Ecto neural progenitor cell (in vitro differentiated cells): ENCODE measurements around the gene CCDC159.
"Not testable (repeated sequence)": the region's sequence is repeated elsewhere in the genome, so short reads cannot be mapped to it uniquely, and the experiment has no call there.

ENCODE experiments used
- DNase-seq: peaks from one replicate; pipeline ENCODE4 v3.0.0-alpha.2; 2018; ENCODE audit warnings: low spot score

Gene CCDC159

DNA sequence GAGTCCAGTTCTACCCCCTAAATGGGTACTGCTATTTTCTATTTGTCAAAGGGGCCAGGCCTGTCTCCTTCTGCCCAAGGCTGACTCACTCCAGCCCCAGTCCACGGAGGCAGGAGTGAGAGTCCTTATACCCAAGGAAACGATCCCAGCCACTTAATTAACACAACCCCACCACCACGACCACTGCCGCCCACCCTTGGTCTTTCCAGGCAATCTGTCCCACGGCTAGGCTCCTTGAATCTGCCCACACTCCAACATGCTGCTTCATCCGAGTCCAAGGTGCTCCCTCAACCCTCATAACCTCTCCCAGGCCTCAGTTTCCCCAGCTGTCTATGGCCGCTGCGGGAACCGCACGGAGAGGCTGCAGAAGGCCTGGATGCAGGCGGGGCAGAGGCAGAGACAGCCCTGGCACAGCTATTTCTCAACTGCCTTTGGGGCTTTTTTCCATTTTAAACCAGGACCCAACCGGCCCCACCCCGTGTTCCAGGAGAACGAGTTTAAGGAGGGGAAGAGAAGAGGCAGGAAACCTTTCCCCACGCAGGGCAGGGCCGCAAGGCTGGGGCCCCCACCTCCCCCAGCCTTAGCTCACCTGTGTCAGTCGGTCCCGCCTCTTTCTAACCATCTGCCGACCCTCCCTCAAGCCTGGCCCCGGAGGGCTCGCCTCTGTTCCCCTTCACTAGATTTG, 7.6 kb upstream of the CCDC159 start:
- DNase-seq, result no peak

DNA sequence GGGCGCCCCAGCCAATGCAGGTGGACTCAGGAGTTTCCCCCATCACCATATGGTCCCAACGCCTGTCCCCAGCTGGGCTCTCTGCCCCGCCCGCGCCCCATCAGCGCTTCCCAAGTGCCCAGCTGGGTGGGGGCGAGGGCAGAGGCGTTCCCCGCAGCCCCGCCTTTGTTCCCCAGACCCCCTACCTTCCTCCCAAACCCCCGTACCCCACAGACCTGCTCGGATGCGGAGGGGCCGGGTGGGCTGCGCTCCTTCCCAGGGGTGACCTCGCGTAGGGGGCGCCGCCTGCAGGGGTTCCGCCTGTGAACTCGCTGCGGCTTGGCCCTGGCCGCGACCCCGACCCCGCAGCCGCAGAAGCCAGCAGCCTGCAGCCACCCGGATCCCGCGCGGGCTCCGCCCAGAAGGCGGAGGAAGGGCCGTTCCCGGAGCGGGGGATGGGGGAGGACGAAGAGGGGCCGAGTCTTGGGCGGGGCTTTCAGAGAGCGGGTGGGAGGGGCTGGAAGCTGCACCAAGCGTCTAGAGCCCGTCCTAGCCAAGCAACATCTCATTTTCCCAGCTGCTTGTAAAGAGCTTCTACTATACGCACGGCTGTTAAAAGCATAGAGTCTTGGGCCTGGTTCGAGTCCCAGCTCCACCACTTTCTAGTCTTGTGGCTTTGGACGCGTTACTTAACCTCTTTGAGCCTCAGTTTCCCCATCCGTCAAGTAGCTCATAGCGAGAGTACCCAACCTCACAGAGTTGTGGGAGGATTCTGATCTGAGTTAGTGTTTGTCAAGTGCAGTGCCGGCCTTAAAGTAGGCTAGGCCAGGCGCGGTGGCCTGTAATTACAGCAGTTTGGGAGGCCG, 6.8 kb upstream of the CCDC159 start, which contains the start of gene RAB3D:
Gene RAB3D, minus strand, starts transcription at position 404 of the 845 bp plus-strand sequence. CDS start 2,258 bp downstream, outside the sequence.
- DNase-seq, result peak; percentile 95

DNA sequence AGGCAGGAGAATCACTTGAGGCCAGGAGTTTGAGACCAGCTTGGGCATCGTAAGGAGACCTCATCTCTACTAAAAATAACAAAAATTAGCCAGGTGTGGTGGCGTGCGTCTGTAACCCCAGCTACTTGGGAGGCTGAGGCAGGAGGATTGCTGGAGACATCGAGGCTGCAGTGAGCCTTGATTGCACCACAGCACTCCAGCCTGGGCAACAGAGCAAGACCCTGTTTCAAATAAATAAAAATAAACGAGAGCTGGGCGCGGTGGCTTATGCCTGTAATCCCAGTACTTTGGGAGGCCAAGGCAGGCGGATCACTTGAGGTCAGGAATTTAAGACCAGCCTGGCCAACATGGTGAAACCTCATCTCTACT, 6.2 kb upstream of the CCDC159 start:
- DNase-seq, result not testable (repeated sequence)

DNA sequence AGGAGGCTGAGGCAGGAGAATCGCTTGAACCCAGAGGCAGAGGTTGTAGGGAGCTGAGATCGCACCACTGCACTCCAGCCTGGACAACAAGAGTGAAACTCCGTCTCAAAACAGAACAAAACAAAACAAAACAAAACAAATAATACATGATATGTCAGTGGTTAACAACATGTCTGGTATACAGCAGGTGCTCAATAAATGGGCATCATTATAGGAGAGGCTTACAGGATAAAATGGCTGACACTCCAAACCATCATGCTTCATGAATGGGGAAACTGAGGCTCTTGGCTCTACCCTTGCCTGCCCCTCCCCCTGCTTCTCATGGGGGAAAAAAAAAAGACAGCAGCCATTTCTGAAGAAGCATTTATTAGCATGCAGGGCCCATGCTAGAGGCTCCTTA, 3.9 kb upstream of the CCDC159 start:
- DNase-seq, result no peak

DNA sequence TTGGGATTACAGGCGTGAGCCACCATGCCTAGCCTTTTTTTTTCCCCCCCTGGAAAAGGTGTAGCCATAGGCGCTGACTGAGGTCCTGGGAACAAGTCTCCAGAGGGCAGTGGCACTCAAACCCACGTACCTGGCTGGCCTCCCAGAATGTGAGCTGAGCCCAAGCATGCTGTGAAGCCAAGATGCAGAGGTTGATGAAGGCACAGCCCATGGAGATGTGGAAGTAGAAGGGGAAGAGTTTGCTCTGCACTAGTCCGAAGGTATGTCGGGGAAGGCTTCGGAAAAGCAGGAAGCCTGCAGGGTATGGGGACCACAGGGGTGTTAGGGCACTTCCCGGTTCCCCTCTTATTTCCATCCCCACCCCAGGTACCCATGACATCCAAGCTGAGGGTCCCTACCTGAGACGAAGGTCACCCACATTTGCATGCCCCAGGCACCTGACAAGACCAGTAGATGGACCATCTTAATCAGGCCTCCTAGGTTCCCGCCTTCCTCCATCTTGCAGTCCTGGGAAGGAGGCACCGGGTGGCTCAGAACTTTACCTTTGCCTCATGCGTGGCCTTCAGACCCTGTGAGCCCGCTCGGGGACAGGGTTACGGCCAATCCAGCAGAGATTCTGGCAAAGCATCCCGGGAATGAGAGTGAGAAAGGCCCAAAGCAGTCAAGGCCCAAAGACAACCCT, 1.1 kb upstream of the CCDC159 start:
- no peak for DNase-seq

DNA sequence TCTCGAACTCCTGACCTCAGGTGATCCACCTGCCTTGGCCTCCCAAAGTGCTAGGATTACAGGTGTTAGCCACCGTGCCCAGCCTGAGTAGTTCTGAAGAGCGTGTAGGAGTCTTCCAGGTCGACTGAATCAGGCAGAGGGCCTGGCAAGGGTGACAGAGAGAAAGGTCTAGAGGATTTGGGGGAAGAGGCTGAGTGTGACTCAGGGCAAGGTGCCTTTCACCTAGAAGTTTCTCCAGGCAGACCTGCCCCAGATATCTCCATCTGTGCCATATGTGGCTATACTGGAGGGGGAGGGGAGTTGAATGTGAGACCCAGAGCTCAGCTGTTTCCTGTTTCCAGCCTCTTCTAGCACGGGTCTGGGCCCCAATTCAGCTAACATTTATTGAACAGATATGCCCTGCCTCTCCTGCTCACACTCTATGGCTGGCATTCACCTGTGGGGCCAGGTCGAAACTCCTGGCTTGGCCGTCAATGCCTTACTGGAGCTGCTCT, 1.3 kb downstream of the CCDC159 start:
- no peak for DNase-seq

DNA sequence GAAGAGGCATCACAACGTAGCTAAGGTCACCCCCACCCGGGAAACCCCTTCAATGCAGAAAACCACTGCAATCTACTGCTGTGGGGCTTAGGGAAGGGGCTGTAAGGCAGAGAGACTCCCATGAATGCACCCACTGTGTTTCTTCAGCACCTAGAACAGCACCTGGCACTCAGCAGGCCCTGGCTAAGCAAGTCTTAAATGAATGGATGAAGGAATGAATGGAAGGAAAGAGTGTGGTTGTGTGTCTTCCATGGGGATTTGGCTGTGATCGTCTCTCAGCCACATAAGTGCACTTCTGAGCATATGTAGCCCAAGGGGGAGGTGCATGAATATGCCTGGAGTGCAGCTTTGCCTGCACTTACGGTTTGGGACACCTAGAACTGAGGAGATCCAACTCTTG, 2.9 kb downstream of the CCDC159 start:
- no peak for DNase-seq

DNA sequence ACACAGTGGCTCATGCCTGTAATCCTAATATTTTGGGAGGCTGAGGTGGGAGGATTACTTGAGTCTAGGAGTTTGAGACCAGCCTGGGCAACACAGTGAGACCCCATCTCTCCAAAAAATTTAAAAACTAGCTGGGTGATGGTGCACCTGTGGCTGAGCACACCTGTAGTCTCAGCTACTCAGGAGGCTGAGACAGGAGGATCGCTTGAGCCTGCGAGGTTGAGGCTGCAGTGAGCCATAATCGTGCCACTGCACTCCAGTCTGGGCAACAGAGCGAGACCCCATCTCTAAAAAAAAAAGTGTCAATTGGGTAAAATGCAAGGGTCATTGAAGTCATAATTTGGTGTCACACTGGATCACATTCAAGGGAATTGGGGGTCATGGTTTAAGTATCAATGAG, 7.8 kb downstream of the CCDC159 start:
- DNase-seq, result not testable (repeated sequence)

DNA sequence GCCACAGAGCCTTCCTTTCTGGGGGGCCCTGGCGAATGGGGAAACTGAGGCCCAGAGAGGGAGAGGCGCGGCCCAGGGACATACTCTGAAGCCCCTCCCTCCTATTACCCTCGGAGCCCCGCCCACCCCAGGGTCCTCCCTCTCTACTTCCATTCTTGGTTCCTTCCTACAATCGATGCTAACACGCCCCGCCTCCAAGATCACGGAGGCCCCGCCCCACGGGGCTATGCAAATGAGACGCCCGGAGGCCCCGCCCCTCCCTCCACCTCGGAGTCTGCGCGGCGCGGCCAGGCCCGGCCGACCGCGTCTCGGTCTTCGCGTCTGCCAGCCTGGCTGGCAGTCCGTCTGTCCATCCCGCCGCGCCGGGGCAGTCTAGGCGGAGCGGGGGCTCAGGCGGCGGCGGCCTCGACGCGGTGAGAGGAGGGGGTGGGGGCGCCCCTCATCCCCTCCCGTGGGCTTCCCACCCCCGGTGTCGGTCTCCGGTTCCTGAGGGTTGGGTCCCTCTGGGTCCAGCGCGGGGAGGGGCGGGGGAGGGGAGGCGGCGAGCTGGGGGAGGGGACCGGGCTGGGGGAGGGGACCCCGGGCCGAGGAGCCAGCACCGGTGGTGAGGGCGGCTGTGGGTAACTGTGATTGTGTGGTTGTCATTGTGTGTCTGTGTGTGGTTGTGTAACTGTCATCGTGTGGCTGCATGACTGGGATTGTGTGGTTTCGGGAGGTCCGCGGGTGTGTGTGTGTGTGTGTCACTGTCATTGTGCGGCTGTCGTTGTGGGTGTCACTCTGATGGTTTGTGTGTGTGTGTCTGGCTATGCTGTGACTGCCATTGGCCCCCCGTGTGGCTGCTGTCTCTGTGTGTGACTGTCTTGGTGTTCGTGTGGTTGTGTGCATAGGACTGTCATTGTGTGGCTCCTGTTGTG, 9.1 kb downstream of the CCDC159 start, which contains the start of gene PLPPR2:
Gene PLPPR2, plus strand, starts transcription at position 273 of the 914 bp plus-strand sequence. CDS start 2,242 bp downstream, outside the sequence.
- peak; percentile 91 for DNase-seq

DNA sequence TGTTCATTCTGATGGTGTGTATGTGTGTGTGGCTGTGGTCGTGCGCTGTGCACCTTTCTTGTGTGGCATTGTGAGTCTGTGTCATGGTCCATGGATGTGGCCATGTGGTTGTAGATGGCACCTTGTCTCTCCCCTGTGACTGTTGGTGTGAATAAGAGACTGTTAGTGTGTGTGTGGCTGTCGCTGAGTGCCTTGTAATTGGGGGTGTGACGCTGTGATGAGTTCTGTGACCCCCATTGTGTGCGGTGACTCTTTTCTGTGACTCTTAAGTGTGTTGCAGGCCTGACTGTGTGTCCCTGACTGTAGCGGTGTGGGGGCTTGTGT, 9.7 kb downstream of the CCDC159 start:
- DNase-seq, result no peak

DNA sequence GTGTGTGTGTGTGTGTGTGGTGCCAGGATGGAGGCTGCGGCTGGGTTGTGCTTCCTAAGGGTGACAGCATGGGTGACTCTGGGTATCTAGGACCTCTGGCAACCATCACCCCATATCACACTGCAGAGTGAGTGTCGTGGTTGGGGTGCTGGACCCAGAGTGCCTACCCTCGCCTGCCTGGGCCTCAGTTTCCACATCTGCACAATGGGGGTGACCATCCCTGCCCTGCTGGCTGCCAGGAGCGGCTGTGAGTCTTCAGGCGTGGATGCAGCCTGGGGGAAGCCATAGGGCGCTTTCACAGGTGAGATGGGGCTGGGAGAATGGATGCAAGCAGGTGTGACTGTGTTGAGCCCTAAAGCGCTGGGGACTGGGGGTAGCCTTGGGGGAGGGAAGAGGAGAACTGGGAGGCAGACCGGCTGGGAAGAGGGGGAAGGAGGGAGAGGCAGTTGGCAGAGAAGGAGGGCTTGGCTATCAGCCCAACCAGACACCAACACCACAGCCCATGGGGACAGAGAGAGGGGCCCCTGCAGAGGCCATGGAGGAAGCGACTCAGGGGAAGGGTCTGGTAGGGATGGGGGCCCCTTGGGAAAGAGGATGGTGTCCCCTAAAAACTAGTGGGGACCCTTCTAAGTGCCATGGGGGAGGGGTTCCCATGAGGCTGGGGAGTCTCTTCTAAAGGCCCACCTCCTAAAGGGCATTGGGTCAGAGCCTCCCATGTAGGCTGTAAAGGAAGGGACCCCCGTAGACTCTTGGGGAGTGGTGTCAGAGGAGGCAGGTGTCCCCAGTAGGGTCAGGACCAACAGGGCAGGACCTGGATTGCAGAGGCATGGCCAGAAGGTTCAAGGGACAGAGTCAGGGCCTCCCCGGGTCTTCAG, 10.6 kb downstream of the CCDC159 start:
- DNase-seq, result no peak

DNA sequence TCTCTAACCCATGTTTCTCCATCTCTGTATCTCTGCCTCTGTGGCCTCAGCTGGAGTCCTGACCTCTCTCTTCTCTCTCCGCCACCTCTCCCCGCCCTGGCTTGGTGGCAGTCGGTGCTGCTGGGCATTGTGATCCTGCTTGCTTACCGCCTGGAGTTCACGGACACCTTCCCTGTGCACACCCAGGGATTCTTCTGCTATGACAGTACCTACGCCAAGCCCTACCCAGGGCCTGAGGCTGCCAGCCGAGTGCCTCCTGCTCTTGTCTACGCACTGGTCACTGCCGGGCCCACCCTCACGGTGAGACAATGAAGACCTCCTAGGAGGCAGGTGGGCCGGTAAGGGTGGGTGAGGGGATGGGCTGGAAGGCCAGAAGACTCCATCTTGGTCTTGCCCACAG, 13.1 kb downstream of the CCDC159 start:
- DNase-seq, result no peak

DNA sequence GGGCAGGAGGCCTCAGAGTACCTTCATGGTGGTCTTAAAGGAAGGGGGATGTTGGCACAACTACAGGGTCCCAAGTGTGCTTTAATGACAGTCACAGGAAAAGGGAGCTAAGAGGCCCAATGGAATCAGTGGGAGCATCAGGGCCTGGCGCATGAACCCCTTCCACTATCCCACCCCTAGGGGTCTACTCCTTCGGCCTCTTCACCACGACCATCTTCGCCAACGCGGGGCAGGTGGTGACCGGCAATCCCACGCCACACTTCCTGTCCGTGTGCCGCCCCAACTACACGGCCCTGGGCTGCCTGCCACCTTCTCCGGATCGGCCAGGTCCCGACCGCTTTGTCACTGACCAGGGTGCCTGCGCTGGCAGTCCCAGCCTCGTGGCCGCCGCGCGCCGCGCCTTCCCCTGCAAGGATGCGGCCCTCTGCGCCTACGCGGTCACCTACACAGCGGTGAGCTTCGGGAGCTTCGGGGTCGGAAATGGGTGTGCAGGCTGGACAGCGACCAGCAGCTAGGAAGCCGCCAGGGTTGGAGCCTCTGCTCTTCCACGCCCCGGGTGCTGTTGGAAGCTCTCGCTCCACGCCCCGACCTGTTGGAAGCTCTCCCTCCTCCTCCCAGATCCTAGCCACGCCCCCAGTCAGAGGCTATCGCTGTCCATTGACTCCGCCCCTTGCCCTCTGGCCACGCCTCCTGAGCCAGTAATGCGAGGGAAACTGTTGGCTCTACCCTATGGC, 14.9 kb downstream of the CCDC159 start:
- peak; percentile 95 for DNase-seq

DNA sequence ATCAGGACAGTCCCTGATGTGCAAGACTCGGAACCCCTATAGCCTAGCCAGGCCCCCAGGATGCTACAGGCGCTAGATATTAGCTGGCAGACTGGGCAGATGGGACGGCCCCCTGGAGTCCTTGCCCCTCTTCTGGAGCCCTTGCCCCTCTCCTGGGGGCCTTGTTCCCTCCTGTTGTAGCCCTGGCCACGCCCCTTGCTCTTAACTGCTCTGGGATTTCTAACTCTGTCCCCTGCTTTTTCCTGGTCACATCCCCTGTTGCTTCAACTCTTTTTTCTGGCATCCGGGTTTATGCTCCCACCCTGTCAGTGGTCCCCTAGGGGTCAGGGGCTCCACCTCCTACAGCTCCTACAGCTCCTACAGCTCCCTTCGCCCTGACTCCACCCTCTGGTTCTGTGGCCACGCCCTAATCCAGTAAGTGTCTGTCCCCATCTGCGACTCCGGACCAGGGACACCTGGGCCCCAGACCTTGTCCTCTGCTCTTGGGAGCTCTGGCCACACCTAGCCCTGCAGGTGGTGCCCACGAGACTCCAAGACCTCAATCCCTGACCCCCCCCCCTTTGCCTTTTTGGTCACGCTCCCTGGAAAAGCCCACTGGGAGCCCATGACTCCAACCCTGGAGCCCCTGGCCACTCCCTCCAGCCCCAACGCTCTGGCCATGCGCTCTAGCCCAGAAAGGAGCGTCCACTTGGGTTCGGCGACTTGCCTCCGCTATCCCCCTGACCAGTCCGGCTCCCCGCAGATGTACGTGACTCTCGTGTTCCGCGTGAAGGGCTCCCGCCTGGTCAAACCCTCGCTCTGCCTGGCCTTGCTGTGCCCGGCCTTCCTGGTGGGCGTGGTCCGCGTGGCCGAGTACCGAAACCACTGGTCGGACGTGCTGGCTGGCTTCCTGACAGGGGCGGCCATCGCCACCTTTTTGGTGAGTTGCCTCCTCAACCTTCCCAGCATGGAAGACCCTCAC, 15.7 kb downstream of the CCDC159 start:
- DNase-seq, result peak; percentile 70

DNA sequence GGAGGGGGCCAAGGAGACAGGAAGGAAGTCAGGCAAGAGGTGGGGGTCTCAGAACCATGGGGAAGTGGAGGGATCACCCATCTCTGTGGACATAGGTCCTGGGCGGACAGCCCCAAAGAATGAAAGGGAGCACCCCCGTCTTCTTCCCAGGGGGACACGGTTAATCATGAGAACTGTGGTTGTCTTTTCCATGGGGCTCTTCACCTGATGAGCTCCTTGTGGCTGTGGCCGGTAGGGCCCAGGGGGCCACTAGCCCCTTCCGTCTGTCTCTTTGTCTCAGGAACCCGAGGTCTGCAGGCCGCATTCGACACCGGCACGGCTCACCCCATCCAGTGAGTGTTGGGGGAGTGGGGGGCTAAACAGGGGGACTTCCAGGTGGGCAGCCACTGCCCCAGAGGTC, 17.6 kb downstream of the CCDC159 start:
- no peak for DNase-seq

DNA sequence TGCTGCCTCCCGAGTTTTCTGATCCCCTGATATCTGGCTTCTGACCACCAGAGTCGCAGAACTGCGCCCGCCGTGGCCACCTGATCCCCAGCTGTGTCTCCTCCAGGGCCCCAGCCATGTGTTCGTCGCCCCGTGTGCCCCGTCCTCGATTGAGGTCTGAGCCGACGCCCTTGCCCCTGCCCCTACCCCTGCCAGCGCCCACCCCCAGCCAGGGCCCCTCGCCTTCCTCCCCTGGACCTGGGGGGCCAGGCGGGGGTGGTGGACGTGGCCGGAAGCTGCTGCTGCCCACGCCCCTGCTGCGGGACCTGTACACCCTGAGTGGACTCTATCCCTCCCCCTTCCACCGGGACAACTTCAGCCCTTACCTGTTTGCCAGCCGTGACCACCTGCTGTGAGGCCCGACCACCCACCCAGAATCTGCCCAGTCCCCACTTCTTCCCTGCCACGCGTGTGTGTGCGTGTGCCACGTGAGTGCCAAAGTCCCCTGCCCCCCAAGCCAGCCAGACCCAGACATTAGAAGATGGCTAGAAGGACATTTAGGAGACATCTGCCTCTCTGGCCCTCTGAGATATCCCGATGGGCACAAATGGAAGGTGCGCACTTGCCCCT, 18.1 kb downstream of the CCDC159 start:
- no peak for DNase-seq

DNA sequence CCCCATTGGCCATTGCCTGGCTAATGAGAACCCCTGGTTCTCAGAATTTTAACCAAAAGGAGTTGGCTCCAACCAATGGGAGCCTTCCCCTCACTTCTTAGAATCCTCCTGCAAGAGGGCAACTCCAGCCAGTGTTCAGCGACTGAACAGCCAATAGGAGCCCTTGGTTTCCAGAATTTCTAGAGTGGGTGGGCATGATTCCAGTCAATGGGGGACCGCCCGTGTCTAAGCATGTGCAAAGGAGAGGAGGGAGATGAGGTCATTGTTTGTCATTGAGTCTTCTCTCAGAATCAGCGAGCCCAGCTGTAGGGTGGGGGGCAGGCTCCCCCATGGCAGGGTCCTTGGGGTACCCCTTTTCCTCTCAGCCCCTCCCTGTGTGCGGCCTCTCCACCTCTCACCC, 18.6 kb downstream of the CCDC159 start:
- DNase-seq, result no peak

DNA sequence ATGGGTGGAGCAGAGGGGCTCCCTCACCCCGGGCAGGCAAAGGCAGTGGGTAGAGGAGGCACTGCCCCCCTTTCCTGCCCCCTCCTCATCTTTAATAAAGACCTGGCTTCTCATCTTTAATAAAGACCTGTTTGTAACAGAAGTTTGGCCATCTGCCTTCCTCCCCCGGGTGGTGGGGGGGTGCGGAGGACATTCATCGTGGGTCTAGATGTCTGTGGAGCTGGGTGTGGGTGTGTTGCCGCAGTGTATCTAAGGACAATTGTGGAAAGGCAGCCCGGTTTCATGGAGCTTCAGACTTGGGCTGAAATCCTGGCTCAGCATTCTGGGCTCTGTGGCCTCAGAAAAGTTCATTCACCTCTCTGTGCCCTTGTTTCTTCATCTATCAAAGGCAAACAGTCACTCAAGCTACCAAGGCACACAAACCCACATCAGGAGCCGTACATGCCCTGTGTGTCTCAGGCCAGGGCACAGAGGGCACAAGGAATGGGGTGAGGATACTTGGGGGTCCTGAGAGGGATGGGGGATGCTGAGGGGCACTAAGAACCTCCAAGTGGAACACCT, 19.3 kb downstream of the CCDC159 start:
- no peak for DNase-seq
